GM12873 (cell line): Measurements from ENCODE around the gene PCSK9.

Source experiments
- TF ChIP-seq, protein P1 (sequence below): IDR thresholded peaks from 2 replicates; pipeline ENCODE4 v1.5.1; 2012; ENCODE audit warnings: low read depth, mild to moderate bottlenecking, moderate library complexity, low read length, control low read depth; ENCODE audit not compliant: insufficient read depth; ENCODE audit errors: missing control alignments

The PCSK9 gene

DNA sequence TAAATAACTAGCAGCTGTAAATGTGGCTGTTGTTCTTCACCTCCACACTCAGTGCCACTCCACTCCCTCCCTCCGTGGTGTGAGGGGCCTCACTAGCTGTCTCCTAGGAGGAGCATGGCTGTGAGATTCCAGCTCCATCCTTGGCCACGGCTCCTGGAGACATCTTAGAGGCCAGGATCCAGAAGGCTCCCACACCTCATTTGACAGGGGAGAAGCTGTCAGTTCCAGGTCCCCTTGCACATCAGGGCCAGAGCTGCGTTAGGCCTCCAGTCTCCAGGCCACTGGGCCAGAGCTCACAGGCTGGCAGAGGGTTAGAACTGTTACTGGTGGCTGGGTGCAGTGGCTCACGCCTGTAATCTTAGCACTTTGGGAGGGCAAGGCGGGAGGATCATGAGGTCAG lies 15.0 kb downstream of the PCSK9 start:
- TF ChIP-seq, protein P1, sequence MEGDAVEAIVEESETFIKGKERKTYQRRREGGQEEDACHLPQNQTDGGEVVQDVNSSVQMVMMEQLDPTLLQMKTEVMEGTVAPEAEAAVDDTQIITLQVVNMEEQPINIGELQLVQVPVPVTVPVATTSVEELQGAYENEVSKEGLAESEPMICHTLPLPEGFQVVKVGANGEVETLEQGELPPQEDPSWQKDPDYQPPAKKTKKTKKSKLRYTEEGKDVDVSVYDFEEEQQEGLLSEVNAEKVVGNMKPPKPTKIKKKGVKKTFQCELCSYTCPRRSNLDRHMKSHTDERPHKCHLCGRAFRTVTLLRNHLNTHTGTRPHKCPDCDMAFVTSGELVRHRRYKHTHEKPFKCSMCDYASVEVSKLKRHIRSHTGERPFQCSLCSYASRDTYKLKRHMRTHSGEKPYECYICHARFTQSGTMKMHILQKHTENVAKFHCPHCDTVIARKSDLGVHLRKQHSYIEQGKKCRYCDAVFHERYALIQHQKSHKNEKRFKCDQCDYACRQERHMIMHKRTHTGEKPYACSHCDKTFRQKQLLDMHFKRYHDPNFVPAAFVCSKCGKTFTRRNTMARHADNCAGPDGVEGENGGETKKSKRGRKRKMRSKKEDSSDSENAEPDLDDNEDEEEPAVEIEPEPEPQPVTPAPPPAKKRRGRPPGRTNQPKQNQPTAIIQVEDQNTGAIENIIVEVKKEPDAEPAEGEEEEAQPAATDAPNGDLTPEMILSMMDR, result no peak

DNA sequence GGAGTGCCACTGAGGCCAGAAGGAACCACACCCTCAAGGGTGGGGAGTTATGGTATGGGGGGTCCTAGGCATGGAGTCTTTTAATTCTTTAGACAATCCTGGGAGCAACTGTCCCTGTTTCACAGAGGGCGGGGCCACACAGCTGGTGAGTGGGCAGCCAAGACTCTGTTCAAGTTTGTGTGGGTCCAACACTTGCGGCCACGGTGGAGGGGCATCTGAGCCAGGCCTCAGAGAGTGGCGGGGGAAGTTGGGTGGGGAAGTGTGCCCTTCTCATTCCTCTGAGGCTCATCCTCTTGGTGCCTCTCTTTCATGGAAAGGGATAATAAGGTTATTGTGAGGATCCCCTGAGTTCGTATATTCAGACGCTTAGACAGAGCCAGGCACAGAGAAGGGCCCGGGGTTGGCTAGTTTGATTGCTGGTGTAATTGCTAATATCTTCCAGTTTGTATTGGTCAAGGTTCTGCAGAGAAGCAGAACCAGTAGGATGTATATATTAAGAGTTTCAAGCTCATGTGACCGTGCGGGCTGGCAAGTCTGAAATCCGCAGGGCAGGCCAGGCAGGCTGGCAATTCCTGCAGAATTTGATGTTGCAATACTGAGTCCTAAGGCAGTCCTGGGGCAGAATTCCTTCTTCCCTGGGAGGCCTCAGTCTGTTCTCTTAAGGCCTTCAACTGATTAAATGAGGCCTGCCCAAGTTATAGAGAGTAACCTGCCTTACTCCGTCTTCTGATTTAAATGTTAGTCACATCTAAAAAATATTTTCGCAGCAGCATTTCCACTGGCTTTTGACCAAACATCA lies 15.9 kb downstream of the PCSK9 start:
- TF ChIP-seq, protein P1, result no peak

DNA sequence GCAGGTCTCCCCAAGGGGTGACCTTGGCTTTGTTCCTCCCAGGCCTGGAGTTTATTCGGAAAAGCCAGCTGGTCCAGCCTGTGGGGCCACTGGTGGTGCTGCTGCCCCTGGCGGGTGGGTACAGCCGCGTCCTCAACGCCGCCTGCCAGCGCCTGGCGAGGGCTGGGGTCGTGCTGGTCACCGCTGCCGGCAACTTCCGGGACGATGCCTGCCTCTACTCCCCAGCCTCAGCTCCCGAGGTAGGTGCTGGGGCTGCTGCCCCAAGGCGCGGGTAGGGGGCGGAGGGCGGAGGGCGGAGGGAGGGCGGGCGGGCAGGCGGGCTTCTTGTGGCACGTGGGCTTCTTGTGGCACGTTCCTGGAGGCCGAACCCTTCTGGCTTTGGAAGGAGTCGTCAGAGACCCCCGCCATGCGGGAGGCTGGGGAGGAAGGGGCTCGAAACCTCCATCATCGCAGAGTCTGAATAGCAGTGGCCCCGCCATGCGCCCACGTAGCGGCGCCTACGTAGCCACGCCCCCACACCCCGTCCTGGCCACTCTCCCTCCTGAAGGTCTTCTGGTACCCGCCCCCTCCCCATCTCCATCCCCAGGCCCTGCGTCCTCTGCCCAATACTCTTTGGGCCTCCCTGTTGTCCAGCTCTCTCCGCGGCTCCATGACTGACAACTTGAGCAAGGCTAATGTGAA lies 16.7 kb downstream of the PCSK9 start:
- TF ChIP-seq, protein P1, result no peak

DNA sequence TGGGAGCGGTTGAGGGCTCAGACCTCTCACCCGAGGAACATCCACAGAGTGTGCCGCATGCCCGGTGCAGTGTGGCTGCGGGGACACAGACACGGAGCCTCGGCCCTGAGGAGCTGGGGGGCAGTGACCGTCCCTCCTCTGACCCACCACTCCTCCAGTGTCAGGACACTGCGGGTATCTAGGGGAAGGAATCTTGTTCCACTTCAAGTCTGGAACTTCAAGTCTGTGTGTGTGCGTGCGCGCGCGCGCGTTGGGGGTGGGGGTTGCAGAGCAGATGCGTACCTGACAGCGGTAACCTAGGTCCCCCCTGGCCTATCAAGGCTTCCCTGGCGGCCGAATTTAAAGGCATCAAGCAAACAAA lies 17.3 kb downstream of the PCSK9 start:
- TF ChIP-seq, protein P1, result no peak

DNA sequence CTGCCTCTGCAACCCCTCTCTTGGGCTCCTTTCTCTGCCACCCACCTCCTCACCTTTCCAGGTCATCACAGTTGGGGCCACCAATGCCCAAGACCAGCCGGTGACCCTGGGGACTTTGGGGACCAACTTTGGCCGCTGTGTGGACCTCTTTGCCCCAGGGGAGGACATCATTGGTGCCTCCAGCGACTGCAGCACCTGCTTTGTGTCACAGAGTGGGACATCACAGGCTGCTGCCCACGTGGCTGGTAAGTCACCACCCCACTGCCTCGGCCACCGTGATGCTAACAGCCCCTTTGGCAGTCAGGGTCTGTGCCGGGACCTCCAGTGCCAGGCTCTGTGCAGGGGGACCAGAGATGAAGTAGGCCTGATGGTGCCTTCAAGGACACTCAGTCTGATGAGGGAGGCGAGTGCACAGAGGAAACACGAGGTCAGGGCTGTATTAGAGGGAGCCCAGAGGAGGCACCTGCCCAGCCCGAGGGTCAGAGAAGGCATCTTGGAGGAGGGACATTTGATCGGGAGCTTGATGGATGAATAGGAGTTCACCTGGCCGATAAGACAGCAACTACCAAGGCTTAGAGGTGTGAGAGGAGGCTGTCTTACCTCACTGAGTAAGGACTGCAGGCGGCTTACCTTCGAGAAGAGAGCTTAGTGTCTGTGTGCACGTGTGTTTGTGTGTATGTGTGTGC lies 18.1 kb downstream of the PCSK9 start:
- TF ChIP-seq, protein P1, result no peak

DNA sequence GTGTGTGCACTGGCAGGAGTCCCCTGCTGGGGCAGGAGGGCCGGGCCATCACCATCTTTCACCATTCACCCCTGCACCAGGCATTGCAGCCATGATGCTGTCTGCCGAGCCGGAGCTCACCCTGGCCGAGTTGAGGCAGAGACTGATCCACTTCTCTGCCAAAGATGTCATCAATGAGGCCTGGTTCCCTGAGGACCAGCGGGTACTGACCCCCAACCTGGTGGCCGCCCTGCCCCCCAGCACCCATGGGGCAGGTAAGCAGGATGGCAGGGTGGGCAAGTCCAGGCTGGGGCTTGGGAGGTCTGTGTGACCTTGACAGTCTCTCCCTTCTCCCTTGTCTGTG lies 18.6 kb downstream of the PCSK9 start:
- TF ChIP-seq, protein P1, result no peak
